Gastrocnemius medialis (tissue), 4 donors: ENCODE results near the gene GALNS. TPM values are rescaled to one million over a fixed set of nuclear protein-coding genes. Genes with fewer than 3 reads are reported as not detected.
"Not testable (repeated sequence)": the region's sequence is repeated elsewhere in the genome, so short reads cannot be mapped to it uniquely, and the experiment has no call there.

ENCODE experiments used
- ATAC-seq, 2 donors: fragments of 150-250 bp; one replicate each; pipeline ENCODE4 v1.9.1; 2016
- DNase-seq, 2 donors: peaks; one replicate each; pipeline ENCODE4 v3.0.0-alpha.2; 2019
- H3K27ac ChIP-seq, 4 donors: fragments of 200-600 bp; sonication (generic); 1 replicate in 1 of 4; 2 replicates in 3 of 4; pipeline ENCODE4 v1.5.1; 2016 to 2018; ENCODE audit warnings: mild to moderate bottlenecking in 2 of 4, moderate library complexity in 1 of 4
- H3K27me3 ChIP-seq, 3 donors: fragments of 200-600 bp; sonication (generic) in 2 of 3; 1 replicate in 1 of 3; 2 replicates in 2 of 3; pipeline versions ENCODE4 v1.5.1 to v1.6.0; 2016 to 2019; ENCODE audit warnings: mild to moderate bottlenecking in 1 of 3, moderate library complexity in 1 of 3
- H3K36me3 ChIP-seq, 2 donors: fragments of 200-600 bp; sonication (generic) in 1 of 2; one replicate each; pipeline ENCODE4 v1.5.1; 2017 to 2018
- H3K4me1 ChIP-seq, 2 donors: fragments of 200-600 bp; sonication (generic) in 1 of 2; one replicate each; pipeline ENCODE4 v1.5.1; 2016 to 2017; ENCODE audit warnings: mild to moderate bottlenecking in 2 of 2
- H3K4me3 ChIP-seq, 4 donors: fragments of 200-600 bp; sonication (generic) in 3 of 4; 1 replicate in 1 of 4; 2 replicates in 3 of 4; pipeline ENCODE4 v1.5.1; 2016 to 2019; ENCODE audit warnings: mild to moderate bottlenecking in 2 of 4
- H3K9me3 ChIP-seq, 3 donors: fragments of 200-600 bp; sonication (generic) in 2 of 3; 1 replicate in 1 of 3; 2 replicates in 2 of 3; pipeline ENCODE4 v1.5.1; 2016 to 2019
- CTCF ChIP-seq, 5 experiments: fragments of 450-650 bp in 3 of 5; fragments of 200-600 bp in 2 of 5; sonication (generic) in 2 of 5; IDR thresholded peaks in 4 of 5; conservative IDR thresholded peaks in 1 of 5; 1 replicate in 4 of 5; 2 replicates in 1 of 5; pipeline ENCODE4 v1.5.1; 2016 to 2019; ENCODE audit warnings: antibody characterized with exemption in 5 of 5, mild to moderate bottlenecking in 3 of 5, moderate library complexity in 3 of 5
- POLR2A ChIP-seq, 2 donors: fragments of 450-650 bp; IDR thresholded peaks; one replicate each; pipeline ENCODE4 v1.6.1; 2017; ENCODE audit warnings: antibody characterized with exemption in 2 of 2, mild to moderate bottlenecking in 2 of 2, moderate library complexity in 2 of 2
- in situ Hi-C, 4 donors: fragments of 200-750 bp; cut with MboI; loops; one replicate each; pipeline versions ENCODE4 v1.15.0 to v1.8.0; 2017; ENCODE audit warnings: low sequenced_read_pairs in 4 of 4
- intact Hi-C: fragments of 100-400 bp; cut with DNase I; formaldehyde crosslinking; loops from one replicate; pipeline ENCODE4 v1.15.1; 2023; ENCODE audit warnings: low total_unique reads
- total RNA-seq, 4 donors: library from RNA; depleted of rRNA; stranded (reverse); fragments of >200 nt; gene quantifications; one replicate each; pipeline versions ENCODE4 v1.1.0 to v1.2.3, GENCODE V29; 2016

The GALNS gene
- total RNA-seq, 4 donors from 2014 or later = 8.8 to 14.7 (median 10.0) TPM

GRCh38 chr16:88774544-88775393 lies 82.0 kb downstream of the GALNS start:
- TF ChIP-seq POLR2A (IDR thresholded peaks at IDR 0.05) (no peak), CTCF (IDR thresholded peaks at IDR 0.05 in 4 of 5, conservative IDR thresholded peaks at IDR 0.05 in 1 of 5) (no peak)
- Histone ChIP-seq H3K9me3 (no peaks in the 10 kb centered on the region), H3K36me3 (no peaks in the 10 kb centered on the region), H3K27ac (no peak overlapping the region), H3K4me1 (peaks cover 16 to 42% of the 10 kb centered on the region in 2 donors), H3K4me3 (no peak overlapping the region), H3K27me3 (peaks cover 0 to 8% (median 2%) of the 10 kb centered on the region in 3 donors)
- in situ Hi-C loops (no loop called here), intact Hi-C loops (no loop called here)
- DNase-seq = no peak
- no peak for ATAC-seq

GRCh38 chr16:88773812-88774291 lies 82.9 kb downstream of the GALNS start:
- ATAC-seq (no peak), DNase-seq (no peak)
- no peak for TF ChIP-seq POLR2A (IDR thresholded peaks at IDR 0.05)
- TF ChIP-seq CTCF (IDR thresholded peaks at IDR 0.05 in 4 of 5, conservative IDR thresholded peaks at IDR 0.05 in 1 of 5) = no peak
- no peaks in the 10 kb centered on the region for H3K9me3 ChIP-seq
- H3K4me3 ChIP-seq = no peak overlapping the region
- H3K27me3 ChIP-seq = peaks cover 0 to 9% (median 4%) of the 10 kb centered on the region in 3 donors
- no peaks in the 10 kb centered on the region for H3K36me3 ChIP-seq
- in situ Hi-C loops (no loop called here), intact Hi-C loops (no loop called here)
- H3K27ac ChIP-seq = no peak overlapping the region
- H3K4me1 ChIP-seq = peaks cover 12 to 43% of the 10 kb centered on the region in 2 donors

GRCh38 chr16:88772871-88773811 lies 83.6 kb downstream of the GALNS start:
- H3K9me3 ChIP-seq = no peaks in the 10 kb centered on the region
- H3K4me3 ChIP-seq = no peak overlapping the region
- peak overlapping the region in 2 of 4 donors; percentile 21 to 27 for H3K27ac ChIP-seq
- in situ Hi-C loops = no loop called here
- H3K27me3 ChIP-seq = peaks cover 1 to 16% (median 4%) of the 10 kb centered on the region in 3 donors
- intact Hi-C loops = no loop called here
- peaks cover 16 to 47% of the 10 kb centered on the region in 2 donors for H3K4me1 ChIP-seq
- peak in 1 of 2 donors; percentile 41 for DNase-seq
- peak in 1 of 2 donors; percentile 50 for ATAC-seq
- no peaks in the 10 kb centered on the region for H3K36me3 ChIP-seq
- TF ChIP-seq POLR2A (IDR thresholded peaks at IDR 0.05) = no peak
- TF ChIP-seq CTCF (IDR thresholded peaks at IDR 0.05 in 4 of 5, conservative IDR thresholded peaks at IDR 0.05 in 1 of 5) = no peak

GRCh38 chr16:88771781-88772180 lies 85.0 kb downstream of the GALNS start:
- peaks cover 3 to 21% (median 4%) of the 10 kb centered on the region in 3 donors for H3K27me3 ChIP-seq
- peaks cover 18 to 51% of the 10 kb centered on the region in 2 donors for H3K4me1 ChIP-seq
- DNase-seq, H3K27ac ChIP-seq, H3K4me3 ChIP-seq, ATAC-seq, H3K36me3 ChIP-seq, in situ Hi-C loops, H3K9me3 ChIP-seq, intact Hi-C loops: not testable (repeated sequence)
